HepG2 (cell line): Measurements from ENCODE around the gene SYPL2. TPM values are rescaled to one million over a fixed set of nuclear protein-coding genes. Genes with fewer than 3 reads are reported as not detected.

Source experiments
- ATAC-seq: fragments of 200-7000 bp; cut with Tn5 transposase; 3 replicates; pipeline ENCODE4 v1.9.1; 2020; ENCODE audit warnings: mild to moderate bottlenecking, moderate library complexity
- BruUV-seq: library from RNA; stranded (reverse); fragments of 400-500 nt; replicated peaks from 2 replicates; lab custom pipeline; 2021; lab: Mats Ljungman, UMichigan
- CTCF ChIA-PET: fragments of 300-600 bp; formaldehyde crosslinking; extraction: SDS; loops from one replicate; lab custom pipeline; 2021; ENCODE audit warnings: low total read pairs, inconsistent platforms, low intra/inter-chr PET ratio; lab: Yijun Ruan, JAX
- POLR2A ChIA-PET: fragments of 350-600 bp; sonication (Branson Sonifier 250); formaldehyde crosslinking; loops from one replicate; lab custom pipeline; 2020; ENCODE audit warnings: antibody characterized with exemption, inconsistent platforms; lab: Yijun Ruan, JAX
- DNase-seq: peaks from one replicate; pipeline ENCODE4 v3.0.0-alpha.2; 2015; ENCODE audit warnings: low spot score
- FAIRE-seq: peaks from 3 replicates; lab custom pipeline; 2011; peaks lifted over from hg19 to GRCh38; lab: Jason Lieb, UNC
- H2AFZ ChIP-seq: one replicate; pipeline ENCODE4 v1.6.1; 2011; ENCODE audit warnings: low read length, inconsistent platforms
- H3K27ac ChIP-seq: fragments of 300-600 bp; 3 replicates; pipeline ENCODE4 v1.8.0; 2011; ENCODE audit warnings: mixed run types, mild to moderate bottlenecking, mixed read lengths, low read length, inconsistent platforms; ENCODE audit not compliant: insufficient read depth; ENCODE audit errors: extremely low read length
- H3K27me3 ChIP-seq, 2 experiments: fragments of 200-600 bp in 1 of 2; 2 replicates in 1 of 2; 3 replicates in 1 of 2; pipeline versions ENCODE4 v1.6.0 to v1.8.0; 2011; ENCODE audit warnings: low read length in 2 of 2, mild to moderate bottlenecking in 2 of 2, moderate library complexity in 2 of 2, inconsistent platforms in 1 of 2; ENCODE audit not compliant: insufficient read depth in 2 of 2, control insufficient read depth in 1 of 2
- H3K36me3 ChIP-seq, 2 experiments: fragments of 200-600 bp in 1 of 2; replicated peaks in 1 of 2; 2 replicates in 1 of 2; 3 replicates in 1 of 2; pipeline versions ENCODE4 v1.5.1 to v1.8.0; 2011; ENCODE audit warnings: low read length in 2 of 2, inconsistent platforms in 1 of 2; ENCODE audit not compliant: insufficient read depth in 2 of 2, control insufficient read depth in 1 of 2
- H3K4me1 ChIP-seq: 2 replicates; pipeline ENCODE4 v1.5.1; 2012; ENCODE audit warnings: low read length, inconsistent platforms; ENCODE audit not compliant: insufficient read depth
- H3K4me2 ChIP-seq: 2 replicates; pipeline ENCODE4 v1.6.0; 2011; ENCODE audit warnings: low read depth, low read length, inconsistent platforms
- H3K4me3 ChIP-seq, 3 experiments: fragments of 200-600 bp in 1 of 3; sonication (generic), shearing (Covaris generic) in 1 of 3; replicated peaks in 1 of 3; 2 replicates each; pipeline ENCODE4 v1.5.1; 2011 to 2016; ENCODE audit warnings: low read length in 3 of 3, inconsistent platforms in 2 of 3, low read depth in 2 of 3, mild to moderate bottlenecking in 2 of 3, control low read depth in 1 of 3, mixed read lengths in 1 of 3; ENCODE audit not compliant: insufficient read depth in 1 of 3
- H3K79me2 ChIP-seq: one replicate; pipeline ENCODE4 v1.6.1; 2011; ENCODE audit warnings: low read length, inconsistent platforms; ENCODE audit not compliant: insufficient read depth
- H3K9ac ChIP-seq: 2 replicates; pipeline ENCODE4 v1.6.0; 2011; ENCODE audit warnings: mild to moderate bottlenecking, low read depth, low read length, inconsistent platforms; ENCODE audit not compliant: insufficient read depth
- H3K9me3 ChIP-seq: 2 replicates; pipeline ENCODE4 v1.5.1; 2012; ENCODE audit warnings: mild to moderate bottlenecking, low read length
- H4K20me1 ChIP-seq: 2 replicates; pipeline ENCODE4 v1.6.0; 2011; ENCODE audit warnings: inconsistent platforms, mild to moderate bottlenecking, low read length, moderate library complexity; ENCODE audit not compliant: insufficient read depth
- ATF5 ChIP-seq: sonication (generic); formaldehyde crosslinking; IDR thresholded peaks from 2 replicates; pipeline ENCODE4 v1.4.0; 2020; ENCODE audit warnings: mild to moderate bottlenecking, low read depth, missing genetic modification reagents
- FOXJ3 ChIP-seq: sonication (generic); formaldehyde crosslinking; IDR thresholded peaks from 2 replicates; pipeline ENCODE4 v1.4.0; 2020; ENCODE audit warnings: missing genetic modification reagents, mild to moderate bottlenecking, borderline replicate concordance
- GABPB1 ChIP-seq: IDR thresholded peaks from 2 replicates; pipeline ENCODE4 v1.6.1; 2016; ENCODE audit warnings: mild to moderate bottlenecking, missing genetic modification reagents, moderate library complexity, missing compliant biosample characterization
- MTF2 ChIP-seq: sonication (generic); formaldehyde crosslinking; IDR thresholded peaks from 2 replicates; pipeline ENCODE4 v1.5.0; 2020; ENCODE audit warnings: missing genetic modification reagents, borderline replicate concordance
- NFYC ChIP-seq: IDR thresholded peaks from 2 replicates; pipeline ENCODE4 v1.6.1; 2016; ENCODE audit warnings: missing genetic modification reagents, missing compliant biosample characterization
- PAWR ChIP-seq: sonication (generic); formaldehyde crosslinking; IDR thresholded peaks from 2 replicates; pipeline ENCODE4 v1.4.0; 2020; ENCODE audit warnings: missing genetic modification reagents, mild to moderate bottlenecking, borderline replicate concordance
- PHF21A ChIP-seq: sonication (generic); formaldehyde crosslinking; IDR thresholded peaks from 2 replicates; pipeline ENCODE4 v1.5.0; 2020; ENCODE audit warnings: mild to moderate bottlenecking, missing genetic modification reagents
- PPARG ChIP-seq: conservative IDR thresholded peaks from 2 replicates; pipeline ENCODE4 v1.6.1; 2016; ENCODE audit warnings: missing biosample characterization, missing genetic modification reagents
- SMYD3 ChIP-seq: sonication (generic); formaldehyde crosslinking; IDR thresholded peaks from 2 replicates; pipeline ENCODE4 v1.8.1; 2023; ENCODE audit warnings: mild to moderate bottlenecking, missing genetic modification reagents
- STAG1 ChIP-seq: sonication (generic); formaldehyde crosslinking; IDR thresholded peaks from 2 replicates; pipeline ENCODE4 v1.4.0; 2020; ENCODE audit warnings: missing genetic modification reagents
- ZNF264 ChIP-seq: sonication (generic); formaldehyde crosslinking; IDR thresholded peaks from 2 replicates; pipeline ENCODE4 v1.4.0; 2020; ENCODE audit warnings: missing genetic modification reagents
- ZNF362 ChIP-seq: sonication (generic); formaldehyde crosslinking; IDR thresholded peaks from 2 replicates; pipeline ENCODE4 v1.4.0; 2020; ENCODE audit warnings: missing genetic modification reagents, mild to moderate bottlenecking, borderline replicate concordance
- ZSCAN25 ChIP-seq: sonication (generic); formaldehyde crosslinking; IDR thresholded peaks from 2 replicates; pipeline ENCODE4 v1.8.0; 2022; ENCODE audit warnings: mild to moderate bottlenecking, missing genetic modification reagents
- WGBS: methylation state at CpG from one replicate; pipeline ENCODE4 v1.1.6; 2017; ENCODE audit warnings: low lambda C conversion rate; 5-methylcytosine and 5-hydroxymethylcytosine counted together
- in situ Hi-C: cut with HindIII; loops from 2 replicates; pipeline ENCODE4 v1.10.0; 2017; ENCODE audit warnings: low pct_unique_long_range_greater_than_20kb; ENCODE audit not compliant: extremely low pct_ligation_motif_present
- intact Hi-C: fragments of 100-400 bp; cut with micrococcal nuclease; formaldehyde crosslinking; loops from one replicate; pipeline ENCODE4 v1.10.0; 2022; ENCODE audit not compliant: unreplicated experiment
- polyA plus RNA-seq, 8 experiments: library from polyadenylated mRNA; depleted of rRNA in 3 of 8; stranded (reverse) in 7 of 8; unstranded in 1 of 8; fragments of >200 nt; fragmentation: Illumina TruSeq in 4 of 8; extraction: Trizol in 4 of 8; gene quantifications; 2 replicates each; pipeline versions ENCODE4 v1.2.1 to v1.2.3, GENCODE V29; 2011 to 2016; ENCODE audit warnings: low read depth in 4 of 8, missing spikeins in 1 of 8, mixed read lengths in 1 of 8; ENCODE audit not compliant: insufficient read depth in 1 of 8
- total RNA-seq, 5 experiments: library from RNA; depleted of rRNA; stranded (reverse); fragments of >200 nt; fragmentation: Illumina TruSeq; extraction: Trizol; gene quantifications; 2 replicates each; pipeline ENCODE4 v1.2.3, GENCODE V29; 2016; ENCODE audit warnings: low read depth in 1 of 5

The SYPL2 gene
- total and polyA plus RNA-seq, 2 of the 13 experiments (the other 11 are each of a cell fraction or from before 2014, with no cell fraction given), result 0.17 to 0.24 TPM

- BruUV-seq, result no TSS peak
- Histone ChIP-seq H4K20me1 (no peaks in the 10 kb centered on the region), H3K9ac (no peak overlapping the region), H3K4me3 (no peak overlapping the region), H3K27me3 (no peaks in the 10 kb centered on the region; a peak in 1 of 5 replicates), H3K4me2 (no peak overlapping the region), H2AFZ (no peak overlapping the region), H3K79me2 (no peaks in the 10 kb centered on the region), H3K4me1 (peaks cover 20% of the 10 kb centered on the region), H3K9me3 (no peaks in the 10 kb centered on the region), H3K27ac (no peak overlapping the region), H3K36me3 (no peaks in the 10 kb centered on the region; a peak in 2 of 5 replicates)
- DNase-seq (no peak), ATAC-seq (no peak), FAIRE-seq (no peak)
- POLR2A ChIA-PET, result no interaction called here
- CTCF ChIA-PET, result no interaction called here
- intact Hi-C loops, result no loop called here
- TF ChIP-seq PHF21A (CRISPR knock-in tag) (no peak), NFYC (CRISPR knock-in tag) (no peak), SMYD3 (no peak), PAWR (CRISPR knock-in tag) (no peak), PPARG (CRISPR knock-in tag) (no peak)
- in situ Hi-C loops, result no loop called here
- 89% methylated on average over 12 of the region's 12 CpGs for WGBS
Measured at GRCh38 chr1:109488696-109489095, 22.4 kb downstream of the SYPL2 start.

- no peak overlapping the region for H3K9ac ChIP-seq
- H4K20me1 ChIP-seq, result no peaks in the 10 kb centered on the region
- no peaks in the 10 kb centered on the region for H3K79me2 ChIP-seq
- intact Hi-C loops (loop anchor here (5.0 kb wide), 1 partner anchor 63 kb away; the partner anchor contains the start of gene PSMA5), in situ Hi-C loops (loop anchor here (5.0 kb wide), 1 partner anchor 42 kb away; no protein-coding TSS in a partner anchor)
- H3K4me1 ChIP-seq, result peaks cover 19% of the 10 kb centered on the region
- ATAC-seq (peak; percentile 44), DNase-seq (peak; percentile 45), FAIRE-seq (peak; percentile 89)
- H3K27ac ChIP-seq, result no peak overlapping the region
- ChIA-PET CTCF (interaction anchor here (0.6 to 1.8 kb wide), 2 partner anchors 41 to 106 kb away, joined by 3 to 45 read pairs; no protein-coding TSS in a partner anchor), POLR2A (interaction anchor here (0.6 to 1.4 kb wide), 2 partner anchors 41 to 71 kb away, joined by 4 to 18 read pairs; no protein-coding TSS in a partner anchor)
- BruUV-seq, result no TSS peak
- H2AFZ ChIP-seq, result no peak overlapping the region
- H3K27me3 ChIP-seq, result no peaks in the 10 kb centered on the region
- H3K4me3 ChIP-seq, result no peak overlapping the region
- H3K4me2 ChIP-seq, result no peak overlapping the region
- no peaks in the 10 kb centered on the region for H3K9me3 ChIP-seq
- WGBS, result 90% methylated on average over 5 of the region's 11 CpGs
- H3K36me3 ChIP-seq, result no peaks in the 10 kb centered on the region; a peak in 2 of 5 replicates
- no peak for TF ChIP-seq FOXJ3
- no peak for TF ChIP-seq ATF5 (CRISPR knock-in tag)
- no peak for TF ChIP-seq MTF2
- no peak for TF ChIP-seq ZSCAN25 (CRISPR knock-in tag)
- no peak for TF ChIP-seq ZNF362 (CRISPR knock-in tag)
- TF ChIP-seq ZNF264 (CRISPR knock-in tag), result no peak
- peak; percentile 54 for TF ChIP-seq STAG1 (CRISPR knock-in tag)
- 0 out of 2 replicates have a peak, but pooled peaks have one; percentile 10 for TF ChIP-seq GABPB1
Measured at GRCh38 chr1:109490029-109490933, 23.9 kb downstream of the SYPL2 start.
